ENCODE measurements around the gene ABCD3. TPM values are rescaled to one million over a fixed set of nuclear protein-coding genes. Genes with fewer than 3 reads are reported as not detected.

ABCD3 gene
- total and polyA plus RNA-seq, 2 of the 4 experiments (the other 2 are of a cell fraction): 13.6 to 32.6 TPM

DNA sequence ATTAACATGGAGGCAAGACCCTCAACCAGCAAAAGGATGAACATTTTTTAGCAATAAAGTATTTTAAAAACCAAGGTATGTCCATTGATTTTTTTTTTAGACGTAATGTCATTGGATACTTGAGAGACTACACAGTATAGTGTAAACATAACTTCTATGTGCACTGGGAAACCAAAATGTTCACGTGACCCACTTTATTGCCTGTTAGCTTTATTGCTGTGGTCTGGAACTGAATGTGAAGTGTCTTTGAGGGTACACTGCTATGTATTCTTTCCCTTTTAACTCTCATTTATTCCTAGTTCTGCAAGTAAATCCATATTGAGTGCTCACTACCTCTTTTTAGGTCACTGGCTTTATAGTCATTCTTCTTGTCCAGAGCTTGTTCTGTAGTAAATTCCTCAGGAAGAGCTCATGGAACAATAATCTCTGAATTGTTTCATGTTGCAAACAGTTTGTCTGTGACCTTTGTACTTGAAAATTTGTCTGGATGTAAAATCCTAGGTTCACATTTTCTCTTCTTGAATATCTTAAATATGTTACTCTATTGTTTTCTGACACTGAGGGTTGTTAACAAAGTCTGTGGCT is 20.6 kb downstream of the ABCD3 start:
- intact Hi-C loops (cut with micrococcal nuclease) (no loop called here), in situ Hi-C loops (cut with MboI; ENCODE audit: low sequenced_read_pairs) (no loop called here), dilution Hi-C loops (cut with HindIII; ENCODE audit: low sequenced_read_pairs, unreplicated experiment) (no loop called here)
- H4K20me1 ChIP-seq (ENCODE audit: insufficient read depth, low read length): peaks cover 6% of the 10 kb centered on the region; the same call in 1 of the 2 replicates
- H2AK9ac ChIP-seq (replicated peaks; ENCODE audit: low read depth, low read length, poor library complexity): no peak overlapping the region
- ChIA-PET CTCF (no interaction called here), POLR2A (ENCODE audit: unreplicated experiment) (no interaction called here)
- no peak overlapping the region for H4K8ac ChIP-seq (ENCODE audit: low read depth in 2 of 2, low read length in 2 of 2)
- peaks cover 4% of the 10 kb centered on the region; the same call in 1 of the 2 replicates for H3K9me3 ChIP-seq (ENCODE audit: control insufficient read depth, insufficient read depth, low read length)
- no peak overlapping the region for H2BK15ac ChIP-seq (ENCODE audit: low read depth, low read length)
- no peaks in the 10 kb centered on the region; the same call in 1 of the 2 replicates for H3K9me1 ChIP-seq (ENCODE audit: insufficient read depth, low read length)
- H3K4me3 ChIP-seq (ENCODE audit: insufficient read depth, low read depth, low read length): no peak overlapping the region
- no peak overlapping the region for H2BK20ac ChIP-seq (ENCODE audit: low read depth, low read length)
- ATAC-seq (ENCODE audit: low read depth) (no peak), DNase-seq (peak; percentile 29)
- H3K56ac ChIP-seq (ENCODE audit: extremely low read depth, insufficient read depth, low read length): no peak overlapping the region
- no peak overlapping the region for H3K27ac ChIP-seq (ENCODE audit: insufficient read depth, low read length)
- no CpG with 5 or more reads among the region's 2 CpGs for WGBS, 2 experiments (ENCODE audit: extremely low coverage in 2 of 2, insufficient read length in 1 of 2)
- no peak overlapping the region for H4K5ac ChIP-seq (ENCODE audit: low read depth, low read length)
- no peak overlapping the region for H2AFZ ChIP-seq (replicated peaks; ENCODE audit: low read length, poor library complexity)
- peaks cover 24 to 49% of the 10 kb centered on the region in 2 experiments for H3K79me1 ChIP-seq (ENCODE audit: low read depth in 1 of 2, low read length in 2 of 2)
- no peak overlapping the region for H3K23ac ChIP-seq (ENCODE audit: low read depth, low read length)
- H3K27me3 ChIP-seq (ENCODE audit: control insufficient read depth, insufficient read depth, low read length): no peaks in the 10 kb centered on the region
- H3K4ac ChIP-seq (ENCODE audit: low read depth, low read length): no peak overlapping the region
- peak overlapping the region; percentile 40; the same call in 1 of the 2 replicates for H3K4me2 ChIP-seq (ENCODE audit: low read depth, low read length)
- H3K18ac ChIP-seq (ENCODE audit: low read depth, low read length): no peak overlapping the region
- H3K9ac ChIP-seq (ENCODE audit: low read depth, low read length): no peak overlapping the region
- TF ChIP-seq POLR2A (IDR thresholded peaks at IDR 0.05; ENCODE audit: low read depth, low read length) (no peak), RFX5 (IDR thresholded peaks at IDR 0.05; ENCODE audit: low read depth, low read length) (no peak), BHLHE40 (IDR thresholded peaks at IDR 0.05; ENCODE audit: low read depth, low read length) (no peak), MAFK (IDR thresholded peaks at IDR 0.05; ENCODE audit: low read depth, low read length) (no peak), RAD21 (IDR thresholded peaks at IDR 0.05; ENCODE audit: low read length) (no peak), MAZ (IDR thresholded peaks at IDR 0.05; ENCODE audit: borderline replicate concordance, low read depth, low read length) (no peak), SMC3 (IDR thresholded peaks at IDR 0.05; ENCODE audit: low read depth, low read length) (no peak), CHD1 (IDR thresholded peaks at IDR 0.05; ENCODE audit: low read depth, low read length) (no peak), NFE2L2 (IDR thresholded peaks at IDR 0.05; ENCODE audit: low read depth, low read length) (no peak), RCOR1 (IDR thresholded peaks at IDR 0.05; ENCODE audit: insufficient replicate concordance, low read length) (no peak)
- TF ChIP-seq, protein P1, sequence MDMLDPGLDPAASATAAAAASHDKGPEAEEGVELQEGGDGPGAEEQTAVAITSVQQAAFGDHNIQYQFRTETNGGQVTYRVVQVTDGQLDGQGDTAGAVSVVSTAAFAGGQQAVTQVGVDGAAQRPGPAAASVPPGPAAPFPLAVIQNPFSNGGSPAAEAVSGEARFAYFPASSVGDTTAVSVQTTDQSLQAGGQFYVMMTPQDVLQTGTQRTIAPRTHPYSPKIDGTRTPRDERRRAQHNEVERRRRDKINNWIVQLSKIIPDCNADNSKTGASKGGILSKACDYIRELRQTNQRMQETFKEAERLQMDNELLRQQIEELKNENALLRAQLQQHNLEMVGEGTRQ (IDR thresholded peaks at IDR 0.05; ENCODE audit: low read depth, low read length): no peak
- TF ChIP-seq, protein P2, sequence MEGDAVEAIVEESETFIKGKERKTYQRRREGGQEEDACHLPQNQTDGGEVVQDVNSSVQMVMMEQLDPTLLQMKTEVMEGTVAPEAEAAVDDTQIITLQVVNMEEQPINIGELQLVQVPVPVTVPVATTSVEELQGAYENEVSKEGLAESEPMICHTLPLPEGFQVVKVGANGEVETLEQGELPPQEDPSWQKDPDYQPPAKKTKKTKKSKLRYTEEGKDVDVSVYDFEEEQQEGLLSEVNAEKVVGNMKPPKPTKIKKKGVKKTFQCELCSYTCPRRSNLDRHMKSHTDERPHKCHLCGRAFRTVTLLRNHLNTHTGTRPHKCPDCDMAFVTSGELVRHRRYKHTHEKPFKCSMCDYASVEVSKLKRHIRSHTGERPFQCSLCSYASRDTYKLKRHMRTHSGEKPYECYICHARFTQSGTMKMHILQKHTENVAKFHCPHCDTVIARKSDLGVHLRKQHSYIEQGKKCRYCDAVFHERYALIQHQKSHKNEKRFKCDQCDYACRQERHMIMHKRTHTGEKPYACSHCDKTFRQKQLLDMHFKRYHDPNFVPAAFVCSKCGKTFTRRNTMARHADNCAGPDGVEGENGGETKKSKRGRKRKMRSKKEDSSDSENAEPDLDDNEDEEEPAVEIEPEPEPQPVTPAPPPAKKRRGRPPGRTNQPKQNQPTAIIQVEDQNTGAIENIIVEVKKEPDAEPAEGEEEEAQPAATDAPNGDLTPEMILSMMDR (conservative IDR thresholded peaks at IDR 0.05; ENCODE audit: low read depth, low read length): no peak
- H4K91ac ChIP-seq (ENCODE audit: insufficient read depth, low read depth, low read length): no peak overlapping the region
- H3K14ac ChIP-seq (replicated peaks; ENCODE audit: low read depth, low read length): no peak overlapping the region
- BruUV-seq (replicated peaks): no TSS peak
- H2BK120ac ChIP-seq (ENCODE audit: low read depth, low read length): no peak overlapping the region
- H2AK5ac ChIP-seq (ENCODE audit: low read depth, low read length): no peak overlapping the region
- H3K36me3 ChIP-seq (ENCODE audit: control insufficient read depth, insufficient read depth, low read length): no peaks in the 10 kb centered on the region
- H2BK5ac ChIP-seq (ENCODE audit: low read depth, low read length, poor library complexity, severe bottlenecking): no peak overlapping the region
- no peaks in the 10 kb centered on the region for H3K4me1 ChIP-seq (ENCODE audit: control insufficient read depth, insufficient read depth, low read length)
